ENCODE measurements around the gene LAIR2. TPM values are rescaled to one million over a fixed set of nuclear protein-coding genes. Genes with fewer than 3 reads are reported as not detected.
"Not testable (repeated sequence)": the region's sequence is repeated elsewhere in the genome, so short reads cannot be mapped to it uniquely, and the experiment has no call there.

LAIR2 gene
- polyA plus RNA-seq, 3 donors, result not detected

- WGBS, 3 donors, result 0 to 1% (median 1%) methylated on average over 29 to 41 of the region's 41 CpGs
- H3K27ac ChIP-seq (ENCODE audit: low read depth, low read length), result peak within 1 kb of the TSS; percentile 81
These were observed 39.0 kb upstream of the LAIR2 start, which contains the start of gene LENG9 for GRCh38 chr19:54463531-54464043. Gene LENG9 (minus strand): TSS chr19:54463778. CDS start chr19:54463526, 252 bp downstream.

- WGBS, 3 donors, result 0 to 1% (median 1%) methylated on average over 26 of the region's 26 CpGs
- peak overlapping the region; percentile 56 for H3K27ac ChIP-seq (ENCODE audit: low read depth, low read length)
These were observed 38.5 kb upstream of the LAIR2 start for GRCh38 chr19:54464044-54464629.

- H3K27ac ChIP-seq (ENCODE audit: low read depth, low read length), result peak overlapping the region; percentile 56
- 6 to 28% (median 20%) methylated on average over 65 to 87 of the region's 87 CpGs for WGBS, 3 donors
These were observed 37.8 kb upstream of the LAIR2 start for GRCh38 chr19:54464630-54465425.

GRCh38 chr19:54465426-54466109 lies 37.1 kb upstream of the LAIR2 start:
- WGBS, 3 donors, result 67 to 88% (median 86%) methylated on average over 43 to 49 of the region's 49 CpGs
- no peak overlapping the region for H3K27ac ChIP-seq (ENCODE audit: low read depth, low read length)

- WGBS, 3 donors, result 94 to 97% (median 97%) methylated on average over 14 of the region's 14 CpGs
- not testable (repeated sequence) for H3K27ac ChIP-seq (ENCODE audit: low read depth, low read length)
These were observed 36.5 kb upstream of the LAIR2 start for GRCh38 chr19:54466110-54466480.

GRCh38 chr19:54469496-54469934 lies 33.1 kb upstream of the LAIR2 start:
- H3K27ac ChIP-seq (ENCODE audit: low read depth, low read length), result no peak overlapping the region
- 34 to 57% (median 55%) methylated on average over 8 of the region's 8 CpGs for WGBS, 3 donors

GRCh38 chr19:54470276-54470887 lies 32.2 kb upstream of the LAIR2 start:
- WGBS, 3 donors, result 66 to 78% (median 67%) methylated on average over 10 of the region's 10 CpGs

GRCh38 chr19:54470991-54471782 lies 31.4 kb upstream of the LAIR2 start:
- 5 to 6% (median 6%) methylated on average over 53 to 60 of the region's 60 CpGs for WGBS, 3 donors
- H3K27ac ChIP-seq (ENCODE audit: low read depth, low read length), result peak overlapping the region; percentile 39

More at GRCh38 chr19:54470276-54470887, 32.2 kb upstream of the LAIR2 start:
- H3K27ac ChIP-seq (ENCODE audit: low read depth, low read length), result no peak overlapping the region

- H3K27ac ChIP-seq (ENCODE audit: low read depth, low read length), result no peak within 1 kb of the TSS
- 6 to 16% (median 9%) methylated on average over 14 of the region's 14 CpGs for WGBS, 3 donors
These were observed 29.4 kb upstream of the LAIR2 start, which contains the start of gene CDC42EP5 for GRCh38 chr19:54473071-54473891. Gene CDC42EP5 (minus strand): TSS chr19:54473296. CDS start chr19:54465547, 7,749 bp downstream.

GRCh38 chr19:54473892-54474372 lies 28.7 kb upstream of the LAIR2 start:
- WGBS, 3 donors, result 77 to 78% (median 77%) methylated on average over 6 of the region's 6 CpGs
- H3K27ac ChIP-seq (ENCODE audit: low read depth, low read length), result no peak overlapping the region

- H3K27ac ChIP-seq (ENCODE audit: low read depth, low read length), result no peak overlapping the region
- 84 to 88% (median 86%) methylated on average over 11 of the region's 11 CpGs for WGBS, 3 donors
These were observed 26.9 kb upstream of the LAIR2 start for GRCh38 chr19:54475706-54476105.

GRCh38 chr19:54477650-54478049 lies 25.0 kb upstream of the LAIR2 start:
- no peak overlapping the region for H3K27ac ChIP-seq (ENCODE audit: low read depth, low read length)
- WGBS, 3 donors, result 60 to 70% (median 67%) methylated on average over 3 of the region's 3 CpGs

- H3K27ac ChIP-seq (ENCODE audit: low read depth, low read length), result no peak overlapping the region
- 16 to 19% (median 18%) methylated on average over 10 of the region's 10 CpGs for WGBS, 3 donors
These were observed 23.9 kb upstream of the LAIR2 start for GRCh38 chr19:54478677-54479266.

- 53 to 71% (median 56%) methylated on average over 2 of the region's 2 CpGs for WGBS, 3 donors
- H3K27ac ChIP-seq (ENCODE audit: low read depth, low read length), result no peak overlapping the region
These were observed 22.6 kb upstream of the LAIR2 start for GRCh38 chr19:54480051-54480450.

GRCh38 chr19:54481326-54481930 lies 21.2 kb upstream of the LAIR2 start:
- WGBS, 3 donors, result 10 to 12% (median 11%) methylated on average over 16 of the region's 16 CpGs
- no peak overlapping the region for H3K27ac ChIP-seq (ENCODE audit: low read depth, low read length)

- WGBS, 3 donors, result 40 to 77% (median 57%) methylated on average over 3 of the region's 3 CpGs
- H3K27ac ChIP-seq (ENCODE audit: low read depth, low read length), result no peak overlapping the region
These were observed 19.7 kb upstream of the LAIR2 start for GRCh38 chr19:54482889-54483288.
